ENCODE data around the gene GRIP1. TPM values are rescaled to one million over a fixed set of nuclear protein-coding genes. Genes with fewer than 3 reads are reported as not detected.
"Not testable (repeated sequence)": the region's sequence is repeated elsewhere in the genome, so short reads cannot be mapped to it uniquely, and the experiment has no call there.

GRIP1 gene
- total RNA-seq, 2 experiments from 2014 or later = 0.61 to 1.9 TPM

DNA sequence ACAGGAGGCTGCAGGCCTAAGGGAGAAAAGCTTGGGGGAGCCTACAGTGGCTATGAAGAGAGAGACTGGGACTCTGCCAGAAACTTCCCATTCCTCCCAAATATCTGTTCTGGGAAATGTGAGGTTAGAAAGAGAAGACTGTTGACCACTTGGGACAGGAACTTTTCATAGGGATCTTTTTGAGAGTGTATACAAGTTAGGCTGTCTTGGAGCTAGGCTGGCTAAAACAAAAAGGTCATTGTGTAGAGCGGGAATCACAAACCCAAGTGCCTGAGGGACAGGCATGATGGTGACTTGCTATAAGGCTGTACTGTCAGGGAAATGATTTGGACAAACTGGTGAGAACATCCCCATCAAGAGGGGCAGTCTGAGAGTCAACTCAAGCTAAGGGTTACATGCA, 175.1 kb downstream of the GRIP1 start:
- Mint-ChIP-seq H3K27me3 (no peaks in the 10 kb centered on the region), H3K9me3 (ENCODE audit: low read depth) (no peaks in the 10 kb centered on the region), H3K36me3 (no peaks in the 10 kb centered on the region), H3K4me1 (peaks cover 2% of the 10 kb centered on the region), H3K4me3 (no peak overlapping the region), H3K27ac (no peak overlapping the region)
- CTCF ChIA-PET = no interaction called here
- DNase-seq = no peak
- ATAC-seq = no peak

DNA sequence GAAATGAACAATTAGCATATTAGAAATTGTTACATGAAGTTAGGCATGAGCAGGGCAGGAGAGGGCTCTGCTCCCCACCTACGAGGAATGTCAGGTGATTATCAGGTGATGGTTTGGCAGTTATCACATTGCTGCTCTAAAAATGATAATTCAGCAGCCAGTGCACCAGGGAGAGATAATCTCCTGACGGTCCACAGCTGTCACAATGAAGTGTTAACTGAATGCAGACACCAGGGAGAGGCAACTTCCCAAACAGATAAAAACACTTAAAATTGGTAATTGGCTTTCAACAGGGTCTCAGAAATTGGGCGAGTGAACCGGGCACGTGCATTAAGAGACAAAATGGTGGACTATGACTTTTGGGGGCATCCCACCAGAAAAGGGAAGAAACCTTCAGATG, 176.0 kb downstream of the GRIP1 start:
- Mint-ChIP-seq H3K27me3 (no peaks in the 10 kb centered on the region), H3K9me3 (ENCODE audit: low read depth) (no peaks in the 10 kb centered on the region), H3K27ac (no peak overlapping the region), H3K4me3 (no peak overlapping the region), H3K36me3 (no peaks in the 10 kb centered on the region), H3K4me1 (peaks cover 2% of the 10 kb centered on the region)
- no peak for ATAC-seq
- no peak for DNase-seq
- CTCF ChIA-PET = no interaction called here

DNA sequence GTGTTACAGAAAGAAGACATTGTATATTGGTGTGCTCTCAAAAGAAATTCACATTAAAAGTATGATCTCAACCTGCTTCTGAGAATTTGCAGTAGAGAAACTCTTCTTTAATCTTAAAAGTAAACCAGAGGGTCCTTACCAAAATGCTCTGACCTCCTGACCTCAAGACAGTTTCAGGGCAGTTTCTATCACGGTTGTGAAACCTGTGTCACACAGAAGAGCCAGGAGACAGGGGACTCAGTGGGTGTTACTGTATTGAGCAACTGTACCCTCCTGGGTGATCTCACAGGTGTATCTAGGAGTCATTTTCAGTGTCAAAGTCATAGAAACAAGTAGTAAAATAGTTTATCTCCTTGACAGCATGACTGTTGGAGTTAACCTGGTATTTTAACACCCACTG, 178.0 kb downstream of the GRIP1 start:
- CTCF ChIA-PET = no interaction called here
- no peak overlapping the region for H3K27ac Mint-ChIP-seq
- H3K27me3 Mint-ChIP-seq = peaks cover 4% of the 10 kb centered on the region
- no peak for ATAC-seq
- no peaks in the 10 kb centered on the region for H3K9me3 Mint-ChIP-seq (ENCODE audit: low read depth)
- H3K4me1 Mint-ChIP-seq = peaks cover 2% of the 10 kb centered on the region
- no peaks in the 10 kb centered on the region for H3K36me3 Mint-ChIP-seq
- H3K4me3 Mint-ChIP-seq = no peak overlapping the region
- DNase-seq = no peak

GRCh38 chr12:66500091-66500490, 178.8 kb downstream of the GRIP1 start:
- no peaks in the 10 kb centered on the region for H3K9me3 Mint-ChIP-seq (ENCODE audit: low read depth)
- DNase-seq = no peak
- no peak overlapping the region for H3K4me3 Mint-ChIP-seq
- H3K4me1 Mint-ChIP-seq = peaks cover 2% of the 10 kb centered on the region
- no peak overlapping the region for H3K27ac Mint-ChIP-seq
- H3K27me3 Mint-ChIP-seq = peaks cover 6% of the 10 kb centered on the region
- ATAC-seq = no peak
- CTCF ChIA-PET = no interaction called here
- no peaks in the 10 kb centered on the region for H3K36me3 Mint-ChIP-seq

DNA sequence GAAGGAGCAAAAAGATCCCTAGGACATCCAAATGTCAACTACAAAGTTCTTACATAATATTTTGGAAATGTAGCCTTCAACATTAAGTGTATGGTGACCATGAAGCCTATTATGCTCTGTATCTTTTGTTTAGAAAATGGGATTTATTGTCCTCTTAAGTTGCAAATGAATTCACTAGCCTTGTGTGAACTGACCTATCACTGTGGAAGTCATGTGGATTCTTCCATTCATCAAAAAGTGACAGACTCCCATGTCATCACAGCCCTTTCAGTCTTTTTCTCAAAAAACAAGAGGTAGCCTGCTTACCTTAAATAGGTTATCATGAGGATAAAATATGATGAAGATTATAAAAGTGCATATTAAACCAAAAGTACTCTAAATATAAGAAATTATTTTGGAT, 179.9 kb downstream of the GRIP1 start:
- H3K4me3 Mint-ChIP-seq = no peak overlapping the region
- peaks cover 2% of the 10 kb centered on the region for H3K4me1 Mint-ChIP-seq
- H3K27me3 Mint-ChIP-seq = peaks cover 8% of the 10 kb centered on the region
- no peak overlapping the region for H3K27ac Mint-ChIP-seq
- H3K9me3 Mint-ChIP-seq (ENCODE audit: low read depth) = no peaks in the 10 kb centered on the region
- CTCF ChIA-PET = no interaction called here
- no peak for DNase-seq
- no peak for ATAC-seq
- no peaks in the 10 kb centered on the region for H3K36me3 Mint-ChIP-seq

DNA sequence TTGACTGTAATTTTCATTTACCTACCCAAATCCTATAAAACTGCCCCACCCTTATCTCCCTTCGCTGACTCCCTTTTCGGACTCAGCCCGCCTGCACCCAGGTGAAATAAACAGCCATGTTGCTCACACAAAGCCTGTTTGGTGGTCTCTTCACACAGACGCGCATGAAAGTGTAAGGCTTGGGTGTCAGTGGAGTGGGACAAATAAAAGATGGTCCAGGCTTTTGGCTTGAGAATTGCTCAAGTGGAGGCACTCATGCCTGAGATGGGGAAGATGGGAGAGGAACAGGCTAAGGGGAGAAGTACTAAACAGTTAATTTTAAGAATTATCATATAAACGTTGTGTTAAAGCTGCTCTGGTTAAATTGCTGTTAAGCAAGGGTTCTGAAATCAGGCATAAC, 180.8 kb downstream of the GRIP1 start:
- H3K4me1 Mint-ChIP-seq; H3K27me3 Mint-ChIP-seq; H3K36me3 Mint-ChIP-seq; H3K9me3 Mint-ChIP-seq (ENCODE audit: low read depth); H3K27ac Mint-ChIP-seq; ATAC-seq; H3K4me3 Mint-ChIP-seq; DNase-seq; CTCF ChIA-PET: not testable (repeated sequence)

DNA sequence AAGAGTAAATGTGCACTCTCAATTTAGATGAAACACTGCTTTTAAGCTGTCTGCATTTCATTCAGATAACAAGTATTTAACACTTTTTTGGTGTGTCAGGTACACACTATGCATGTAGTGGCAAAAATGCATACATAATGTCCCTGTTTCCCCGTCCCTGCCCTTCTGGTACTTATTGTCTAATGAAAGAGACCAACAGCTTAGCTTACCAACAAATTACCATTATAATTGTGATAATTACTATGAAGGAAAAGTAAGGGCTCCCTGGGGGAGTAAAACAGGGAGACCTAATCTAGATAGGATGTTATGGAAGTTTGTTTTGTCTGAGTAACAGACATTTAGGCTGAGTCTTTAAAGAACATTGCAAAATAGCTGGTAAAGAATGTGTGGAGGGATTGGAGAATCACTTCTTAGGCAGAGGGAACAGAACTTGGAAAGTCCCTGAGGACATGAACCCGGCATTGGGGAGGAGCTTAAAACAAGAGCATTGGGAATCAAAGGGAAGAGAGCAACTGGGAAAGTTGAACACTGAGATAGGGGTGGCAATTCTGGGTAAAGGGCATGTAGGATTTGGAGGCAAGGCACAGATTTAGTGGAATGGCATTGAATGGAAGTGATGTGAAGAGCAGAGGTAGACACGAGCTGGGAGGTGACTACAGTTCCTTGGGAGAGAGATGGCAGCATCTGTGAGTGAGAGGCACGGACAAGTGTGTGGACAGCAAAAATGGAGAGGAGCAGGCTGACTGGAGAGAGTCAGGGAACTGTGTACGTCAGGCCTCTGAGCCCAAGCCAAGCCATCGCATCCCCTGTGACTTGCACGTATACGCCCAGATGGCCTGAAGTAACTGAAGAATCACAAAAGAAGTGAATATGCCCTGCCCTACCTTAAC, 181.6 kb downstream of the GRIP1 start:
- no peaks in the 10 kb centered on the region for H3K36me3 Mint-ChIP-seq
- H3K27me3 Mint-ChIP-seq = peaks cover 8% of the 10 kb centered on the region
- no peak overlapping the region for H3K27ac Mint-ChIP-seq
- CTCF ChIA-PET = no interaction called here
- DNase-seq (no peak), ATAC-seq (no peak)
- H3K4me1 Mint-ChIP-seq = peaks cover 2% of the 10 kb centered on the region
- H3K9me3 Mint-ChIP-seq (ENCODE audit: low read depth) = no peaks in the 10 kb centered on the region
- no peak overlapping the region for H3K4me3 Mint-ChIP-seq

- H3K27ac Mint-ChIP-seq = no peak overlapping the region
- CTCF ChIA-PET = no interaction called here
- H3K4me3 Mint-ChIP-seq = no peak overlapping the region
- peaks cover 2% of the 10 kb centered on the region for H3K4me1 Mint-ChIP-seq
- ATAC-seq = no peak
- no peaks in the 10 kb centered on the region for H3K36me3 Mint-ChIP-seq
- no peak for DNase-seq
- no peaks in the 10 kb centered on the region for H3K9me3 Mint-ChIP-seq (ENCODE audit: low read depth)
- H3K27me3 Mint-ChIP-seq = peaks cover 8% of the 10 kb centered on the region
Measured at GRCh38 chr12:66496595-66496994, 182.3 kb downstream of the GRIP1 start.

- Mint-ChIP-seq H3K4me3 (no peak overlapping the region), H3K36me3 (no peaks in the 10 kb centered on the region), H3K27ac (no peak overlapping the region), H3K9me3 (ENCODE audit: low read depth) (no peaks in the 10 kb centered on the region), H3K27me3 (peaks cover 8% of the 10 kb centered on the region), H3K4me1 (peaks cover 2% of the 10 kb centered on the region)
- CTCF ChIA-PET = no interaction called here
- no peak for ATAC-seq
- DNase-seq = no peak
Measured at GRCh38 chr12:66495709-66496108, 183.2 kb downstream of the GRIP1 start.

GRCh38 chr12:66493819-66494218, 185.1 kb downstream of the GRIP1 start:
- ATAC-seq (no peak), DNase-seq (no peak)
- no peaks in the 10 kb centered on the region for H3K9me3 Mint-ChIP-seq (ENCODE audit: low read depth)
- no peaks in the 10 kb centered on the region for H3K36me3 Mint-ChIP-seq
- peaks cover 11% of the 10 kb centered on the region for H3K27me3 Mint-ChIP-seq
- no peak overlapping the region for H3K27ac Mint-ChIP-seq
- no peaks in the 10 kb centered on the region for H3K4me1 Mint-ChIP-seq
- CTCF ChIA-PET = no interaction called here
- no peak overlapping the region for H3K4me3 Mint-ChIP-seq

DNA sequence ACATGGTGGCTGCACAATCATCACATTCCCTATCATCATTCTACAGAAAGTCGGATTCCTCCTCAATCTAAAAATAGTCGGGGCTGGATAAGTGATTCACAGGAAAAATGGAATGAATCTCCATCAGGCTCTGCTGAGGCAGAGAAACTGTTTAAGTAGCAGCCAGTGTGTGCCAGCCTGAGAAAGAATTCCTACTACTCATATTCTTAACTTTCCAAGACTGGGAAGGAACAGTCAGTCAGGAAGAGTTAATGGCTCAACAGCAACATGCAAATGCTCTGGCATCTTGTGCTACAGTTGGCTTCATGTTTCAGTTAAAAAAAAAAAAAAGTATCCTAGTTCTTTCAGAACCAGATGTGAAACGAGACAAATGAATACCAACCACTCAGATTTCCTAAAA, 187.0 kb downstream of the GRIP1 start:
- Mint-ChIP-seq H3K4me1 (no peaks in the 10 kb centered on the region), H3K36me3 (no peaks in the 10 kb centered on the region), H3K27ac (no peak overlapping the region), H3K4me3 (no peak overlapping the region), H3K27me3 (peaks cover 7% of the 10 kb centered on the region), H3K9me3 (ENCODE audit: low read depth) (no peaks in the 10 kb centered on the region)
- DNase-seq (no peak), ATAC-seq (no peak)
- CTCF ChIA-PET = no interaction called here

- no peaks in the 10 kb centered on the region for H3K27me3 Mint-ChIP-seq
- CTCF ChIA-PET = no interaction called here
- H3K36me3 Mint-ChIP-seq = no peaks in the 10 kb centered on the region
- no peak overlapping the region for H3K4me3 Mint-ChIP-seq
- H3K4me1 Mint-ChIP-seq = no peaks in the 10 kb centered on the region
- no peak overlapping the region for H3K27ac Mint-ChIP-seq
- DNase-seq (no peak), ATAC-seq (no peak)
- H3K9me3 Mint-ChIP-seq (ENCODE audit: low read depth) = no peaks in the 10 kb centered on the region
Measured at GRCh38 chr12:66482351-66483203, 196.3 kb downstream of the GRIP1 start.

GRCh38 chr12:66467932-66468331, 210.9 kb downstream of the GRIP1 start:
- H3K36me3 Mint-ChIP-seq = no peaks in the 10 kb centered on the region
- H3K27ac Mint-ChIP-seq = no peak overlapping the region
- no peak overlapping the region for H3K4me3 Mint-ChIP-seq
- ATAC-seq (no peak), DNase-seq (no peak)
- CTCF ChIA-PET = no interaction called here
- H3K4me1 Mint-ChIP-seq = no peaks in the 10 kb centered on the region
- peaks cover 3% of the 10 kb centered on the region for H3K27me3 Mint-ChIP-seq
- H3K9me3 Mint-ChIP-seq (ENCODE audit: low read depth) = no peaks in the 10 kb centered on the region

- ATAC-seq (no peak), DNase-seq (no peak)
- CTCF ChIA-PET = no interaction called here
- Mint-ChIP-seq H3K27me3 (peaks cover 5% of the 10 kb centered on the region), H3K9me3 (ENCODE audit: low read depth) (no peaks in the 10 kb centered on the region), H3K4me3 (no peak overlapping the region), H3K27ac (no peak overlapping the region), H3K36me3 (no peaks in the 10 kb centered on the region), H3K4me1 (no peaks in the 10 kb centered on the region)
Measured at GRCh38 chr12:66461331-66461730, 217.5 kb downstream of the GRIP1 start.
